GM19372 (cell line): Measurements from ENCODE around the gene RAB13.
"Not testable (repeated sequence)": the region's sequence is repeated elsewhere in the genome, so short reads cannot be mapped to it uniquely, and the experiment has no call there.

Source experiments
- ATAC-seq: cut with Tn5 transposase; IDR thresholded peaks from one replicate; pipeline ENCODE4 v1.9.1; 2021; ENCODE audit warnings: mild to moderate bottlenecking, low read depth, moderate library complexity; ENCODE audit not compliant: unreplicated experiment

RAB13 gene

DNA sequence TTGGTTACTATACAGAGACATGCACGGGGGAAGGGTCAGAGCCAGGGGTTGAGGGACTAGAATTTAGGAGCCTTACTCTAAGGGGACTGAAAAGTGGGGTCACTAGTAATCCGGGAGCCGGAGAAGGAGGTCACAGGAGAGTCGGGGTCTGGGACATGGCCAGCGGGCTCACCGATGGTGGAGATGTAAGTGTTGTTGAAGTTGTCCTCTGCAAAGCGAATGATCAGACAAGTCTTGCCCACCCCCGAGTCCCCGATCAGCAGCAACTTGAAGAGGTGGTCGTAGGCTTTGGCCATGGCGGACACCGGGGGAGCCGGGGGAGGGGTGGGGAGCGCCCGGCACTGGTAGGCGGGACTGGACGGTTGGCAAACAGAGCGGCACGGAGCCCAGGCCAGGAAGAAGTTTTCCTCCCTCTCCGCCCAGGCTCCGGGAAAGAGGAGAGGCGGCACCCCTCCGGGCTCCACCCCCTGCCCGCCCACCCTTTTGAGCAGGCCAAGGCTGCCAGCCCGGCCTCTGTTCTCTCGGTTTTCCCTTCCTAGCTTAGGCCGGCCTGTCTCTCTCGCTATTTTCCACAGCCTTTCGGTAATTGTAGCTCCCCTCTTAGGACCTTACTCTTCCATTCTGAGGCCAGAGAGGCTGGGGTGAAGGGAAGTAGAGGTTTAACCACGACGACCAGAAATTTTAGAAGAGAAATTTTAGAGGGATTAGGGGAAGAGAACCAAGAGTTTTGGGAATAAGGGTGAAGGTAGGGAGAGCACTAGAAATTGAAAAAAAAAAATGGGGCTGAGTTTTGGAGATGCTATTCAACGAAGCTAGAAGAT, at the start of gene RAB13:
RAB13 (minus strand) TSS at position 399 of the 821 bp plus-strand sequence; CDS start at position 296, 103 bp downstream.
- ATAC-seq = no peak

DNA sequence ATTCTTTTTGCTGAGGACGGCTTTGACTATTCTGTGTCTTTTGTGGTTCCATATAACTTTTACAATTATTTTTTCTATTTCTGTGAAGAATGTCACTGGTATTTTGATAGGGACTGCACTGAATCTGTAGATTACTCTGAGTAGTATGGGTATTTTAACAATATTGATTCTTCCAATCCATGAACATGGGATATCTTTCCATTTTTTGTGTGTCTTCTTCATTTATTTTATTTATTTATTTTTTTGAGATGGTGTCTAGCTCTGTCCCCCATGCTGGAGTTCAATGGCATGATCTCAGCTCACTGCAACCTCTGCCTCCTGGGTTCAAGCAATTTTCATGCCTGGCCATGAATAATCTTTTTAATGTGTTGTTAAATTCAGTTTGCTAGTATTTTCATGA, 47.6 kb upstream of the RAB13 start:
- ATAC-seq = not testable (repeated sequence)

DNA sequence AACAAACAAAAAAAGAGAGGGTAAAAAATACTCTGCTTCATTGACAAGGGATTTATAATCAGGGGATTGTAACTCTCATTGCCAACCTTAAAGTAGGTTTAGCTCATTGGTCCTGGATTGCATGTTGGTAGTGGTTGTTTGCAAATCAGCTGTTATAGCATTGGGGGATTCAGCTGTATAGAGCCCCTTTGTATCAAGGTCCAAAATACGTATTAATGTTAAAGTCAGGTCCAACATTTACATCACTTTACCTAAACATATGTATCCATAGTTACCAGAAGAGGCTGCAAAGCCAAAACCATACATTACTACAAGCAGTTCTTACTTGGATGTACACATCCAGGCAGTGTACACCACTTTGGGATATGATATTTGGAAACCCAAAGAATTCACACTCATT, 33.8 kb upstream of the RAB13 start:
- ATAC-seq = no peak

DNA sequence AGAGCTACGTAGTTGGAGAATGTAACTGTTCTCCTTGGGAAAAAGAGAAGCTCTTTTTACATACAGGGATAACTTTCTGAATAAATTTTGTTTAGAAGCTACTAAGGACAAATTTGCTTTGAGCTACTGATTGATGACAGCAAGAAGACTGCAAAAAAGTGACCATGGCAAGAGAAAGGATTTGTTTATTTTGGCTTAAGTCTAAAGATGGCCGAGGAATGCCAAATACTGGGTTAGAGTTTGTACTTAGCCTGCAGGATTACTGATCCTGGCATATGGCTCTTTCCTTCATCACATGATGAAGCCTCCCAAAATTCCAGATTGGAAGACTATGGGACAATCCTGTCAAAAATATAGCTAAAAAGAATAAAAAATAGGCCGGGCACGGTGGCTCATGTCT, 33.1 kb upstream of the RAB13 start:
- ATAC-seq = no peak

DNA sequence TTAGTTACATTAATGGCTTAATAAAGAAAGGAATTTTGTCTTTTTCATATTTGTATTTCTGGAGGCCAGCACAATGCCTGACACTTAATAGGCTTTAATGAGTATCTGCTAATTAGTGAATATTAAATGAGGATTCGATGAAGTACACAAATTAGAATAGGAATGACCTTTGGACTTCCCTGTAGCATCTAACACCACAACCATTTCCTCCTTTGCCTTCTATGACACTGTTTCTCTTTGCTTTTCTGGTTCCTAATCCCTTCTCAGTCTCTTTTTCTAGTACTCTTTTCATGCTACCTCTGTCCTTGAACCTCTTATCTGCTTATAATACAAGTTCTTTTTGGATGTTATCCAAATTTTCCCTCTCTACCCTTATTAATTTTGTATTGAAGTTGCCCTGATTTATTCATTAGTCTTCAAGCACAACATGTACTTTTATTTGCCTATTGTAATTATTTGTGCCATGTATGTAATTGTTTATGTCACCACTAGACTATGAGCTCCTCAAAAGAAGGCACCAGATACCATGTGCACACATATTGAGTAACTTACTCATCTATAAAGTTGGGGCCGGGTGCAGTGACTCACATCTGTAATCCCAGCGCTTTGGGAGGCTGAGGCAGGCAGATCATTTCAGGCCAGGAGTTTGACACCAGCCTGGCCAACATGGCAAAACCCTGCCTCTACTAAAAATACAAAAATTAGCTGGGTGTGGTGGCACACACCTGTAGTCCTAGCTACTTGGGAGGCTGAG, 28.2 kb upstream of the RAB13 start:
- ATAC-seq = no peak

DNA sequence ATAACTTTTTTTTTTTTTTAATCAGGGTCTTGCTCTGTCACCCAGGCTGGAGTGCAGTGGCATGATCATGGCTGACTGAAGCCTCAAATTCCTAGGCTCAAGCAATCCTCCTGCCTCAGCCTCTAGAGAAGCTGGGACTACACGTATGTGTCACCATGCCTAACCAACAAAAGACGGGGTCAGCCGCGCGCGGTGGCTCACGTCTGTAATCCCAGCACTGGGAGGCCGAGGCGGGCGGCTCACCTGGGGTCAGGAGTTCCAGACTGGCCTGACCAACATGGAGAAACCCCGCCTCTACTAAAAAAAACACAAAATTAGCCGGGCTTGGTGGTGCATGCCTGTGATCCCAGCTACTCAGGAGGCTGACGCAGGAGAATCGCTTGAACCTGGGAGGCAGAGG, 26.4 kb upstream of the RAB13 start:
- not testable (repeated sequence) for ATAC-seq

DNA sequence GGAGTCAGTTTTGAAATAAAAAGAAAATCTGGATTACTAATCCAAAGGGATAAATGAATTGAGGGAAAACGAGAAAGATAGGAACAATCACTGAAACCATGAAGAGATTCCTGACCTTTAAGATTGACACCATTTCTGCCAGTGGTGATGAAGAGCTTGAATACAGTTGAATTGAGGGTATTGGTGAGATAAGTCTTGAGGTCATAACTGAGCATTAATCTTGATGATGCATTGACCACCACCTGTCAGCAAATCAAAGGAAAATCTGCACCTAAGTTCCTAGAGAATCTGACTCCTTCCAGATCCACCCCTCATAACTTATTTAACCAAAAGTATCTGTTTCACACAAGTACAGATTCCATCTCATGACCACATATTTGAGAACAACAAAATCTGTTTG, 26.0 kb upstream of the RAB13 start:
- no peak for ATAC-seq

DNA sequence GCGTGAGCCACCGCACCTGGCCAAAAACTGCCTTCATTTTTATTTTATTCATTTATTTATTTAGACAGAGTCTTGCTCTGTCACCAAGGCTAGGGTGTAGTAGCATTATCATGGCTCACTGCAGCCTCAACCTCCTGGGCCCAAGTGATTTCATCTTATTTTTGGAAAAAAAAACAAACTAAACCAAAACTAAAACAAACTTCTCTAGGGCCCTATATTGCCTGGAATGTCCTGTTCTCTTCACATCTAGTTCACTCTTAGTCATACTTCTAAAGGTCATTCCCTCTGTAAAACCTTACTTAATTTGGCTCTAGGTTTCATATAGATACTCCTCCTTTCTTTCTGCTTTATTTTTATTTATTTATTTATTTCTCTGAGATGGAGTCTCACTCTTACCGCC, 20.0 kb upstream of the RAB13 start:
- ATAC-seq = no peak

DNA sequence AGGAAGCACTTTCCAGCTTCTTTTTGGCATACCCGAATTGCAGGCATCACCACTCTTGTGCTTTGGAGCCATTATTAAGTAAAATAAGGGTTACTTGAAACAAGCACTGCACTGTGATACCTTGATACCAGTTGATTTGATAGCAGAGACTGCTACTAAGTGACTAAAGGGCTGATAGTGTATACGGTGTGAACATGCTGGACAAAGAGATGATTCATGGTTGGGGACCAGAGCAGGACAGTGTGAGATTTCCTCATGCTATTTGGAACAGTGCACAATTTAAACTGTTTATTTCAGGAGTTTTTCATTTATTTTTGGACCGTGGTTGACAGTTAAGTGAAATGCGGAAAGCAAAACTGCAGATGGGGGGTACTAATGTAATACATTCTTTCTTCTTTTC, 14.3 kb upstream of the RAB13 start:
- ATAC-seq = no peak

DNA sequence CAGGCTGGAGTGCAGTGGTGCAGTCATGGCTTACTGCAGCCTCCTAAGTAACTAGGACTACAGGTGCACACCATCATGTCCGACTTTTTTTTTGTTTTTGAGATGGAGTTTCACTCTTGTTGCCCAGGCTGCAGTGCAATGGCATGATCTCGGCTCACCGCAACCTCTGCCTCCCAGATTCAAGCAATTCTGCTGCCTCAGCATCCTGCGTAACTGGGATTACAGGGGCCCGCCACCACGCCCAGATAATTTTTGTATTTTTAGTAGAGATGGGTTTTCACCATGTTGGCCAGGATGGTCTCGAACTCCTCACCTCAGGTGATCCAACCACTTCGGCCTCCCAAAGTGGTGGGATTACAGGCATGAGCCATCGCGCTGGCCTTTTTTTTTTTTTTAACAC, 10.7 kb upstream of the RAB13 start:
- ATAC-seq = not testable (repeated sequence)

DNA sequence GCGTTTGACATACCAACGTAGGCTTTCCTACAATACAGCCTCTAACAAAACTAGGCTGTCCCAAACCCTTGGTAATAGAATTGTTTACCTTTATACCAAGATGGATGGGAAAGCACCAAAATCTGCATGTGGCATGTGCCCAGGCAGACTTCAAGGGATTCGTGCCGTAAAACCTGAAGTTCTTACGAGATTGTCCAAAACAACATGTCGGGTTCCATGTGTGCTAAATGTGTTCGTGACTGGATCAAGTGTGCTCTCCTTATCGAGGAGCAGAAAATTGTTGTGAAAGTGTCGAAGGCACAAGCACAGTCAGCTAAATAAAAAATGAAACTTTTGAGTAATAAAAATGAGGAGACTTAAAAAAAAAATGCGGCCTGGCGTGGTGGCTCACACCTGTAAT, 9.5 kb upstream of the RAB13 start:
- ATAC-seq = no peak

DNA sequence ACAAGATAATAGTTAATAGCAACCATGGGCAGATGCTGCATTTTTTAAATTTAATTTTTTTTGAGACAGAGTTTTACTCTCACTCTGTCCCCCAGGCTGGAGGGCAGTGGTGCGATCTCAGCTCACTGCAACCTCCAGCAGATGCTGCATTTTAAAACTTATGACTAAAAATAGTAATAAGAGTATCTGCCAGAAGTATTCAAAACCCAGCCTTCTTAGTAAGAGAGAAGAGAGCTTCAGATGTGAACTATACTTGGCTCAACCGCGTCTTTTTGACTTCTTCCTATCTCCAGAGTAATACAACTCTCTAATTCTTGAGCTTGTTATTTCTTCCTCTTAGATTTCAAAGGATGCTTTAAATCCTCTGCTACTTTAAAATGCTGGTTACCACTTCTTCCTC, 9.1 kb upstream of the RAB13 start:
- no peak for ATAC-seq

DNA sequence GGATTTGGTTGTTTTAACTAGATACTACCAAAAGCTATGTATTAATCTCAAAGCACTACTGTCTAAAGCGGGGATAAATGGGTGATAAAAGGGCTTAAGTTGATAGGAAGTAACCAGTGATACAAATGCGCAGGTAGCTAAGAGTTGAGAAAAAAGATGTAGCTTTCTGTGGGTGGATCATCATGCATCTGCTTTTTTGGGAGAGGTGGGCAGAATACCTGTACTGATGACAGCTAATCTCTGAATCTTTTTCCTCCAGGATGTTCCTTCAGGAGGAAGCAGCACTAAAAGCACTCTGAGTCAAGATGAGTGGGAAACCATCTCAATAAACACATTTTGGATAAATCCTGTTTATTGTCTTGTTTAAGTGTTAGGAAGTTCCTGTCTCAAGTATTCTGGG, 5.7 kb upstream of the RAB13 start:
- ATAC-seq = no peak

DNA sequence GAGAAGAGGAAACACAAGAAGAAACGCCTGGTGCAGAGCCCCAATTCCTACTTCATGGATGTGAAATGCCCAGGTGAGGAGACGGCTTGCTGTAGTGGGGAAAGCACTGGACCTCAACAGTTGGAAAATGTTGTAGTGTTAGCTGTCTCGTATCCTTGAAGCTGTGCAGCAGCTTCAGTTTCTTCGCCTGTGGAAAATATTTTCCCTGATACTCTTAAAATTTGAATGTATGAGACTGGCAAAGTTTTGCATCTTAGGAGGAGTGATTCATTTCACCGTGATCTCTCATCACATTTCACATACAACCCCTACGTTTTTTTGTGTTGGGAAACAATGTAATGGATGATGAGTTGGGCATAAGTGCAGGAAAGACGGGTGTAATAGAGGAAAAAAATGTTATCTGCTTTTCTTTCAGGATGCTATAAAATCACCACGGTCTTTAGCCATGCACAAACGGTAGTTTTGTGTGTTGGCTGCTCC, 5.1 kb upstream of the RAB13 start:
- no peak for ATAC-seq

DNA sequence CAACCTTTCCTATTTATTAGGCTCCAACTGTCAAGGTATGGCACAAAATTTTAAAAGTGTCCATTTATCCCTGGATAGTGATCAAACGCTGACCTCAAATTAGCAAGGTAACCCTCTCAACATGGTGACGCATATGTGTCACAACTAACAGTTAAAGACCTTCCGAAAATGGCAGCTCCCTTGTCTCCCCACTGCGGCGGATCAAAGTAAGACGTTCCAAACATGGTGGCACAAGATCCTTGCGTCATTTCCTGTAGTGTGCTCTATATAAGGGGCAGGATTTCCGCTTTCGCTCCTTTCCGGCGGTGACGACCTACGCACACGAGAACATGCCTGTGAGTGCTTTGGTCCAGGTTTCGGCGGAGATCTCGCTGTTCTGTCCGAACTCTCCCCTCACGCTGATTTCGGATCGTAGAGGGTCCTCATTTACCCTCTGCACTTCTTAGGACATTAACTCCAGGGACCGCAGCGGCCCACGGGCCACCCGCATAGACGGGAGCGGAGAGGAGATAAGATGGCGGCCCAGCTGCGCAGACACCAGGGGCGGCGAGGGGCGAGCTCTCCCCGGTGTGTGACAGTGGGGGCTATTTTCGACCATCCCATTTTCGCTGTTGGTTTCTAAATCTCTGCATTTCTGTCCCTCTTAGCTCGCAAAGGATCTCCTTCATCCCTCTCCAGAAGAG, 4.5 kb upstream of the RAB13 start, which contains the start of gene RPS27:
RPS27 (plus strand) TSS at position 295 of the 683 bp plus-strand sequence; CDS start at position 330, 35 bp downstream.
- ATAC-seq = peak; percentile 67

DNA sequence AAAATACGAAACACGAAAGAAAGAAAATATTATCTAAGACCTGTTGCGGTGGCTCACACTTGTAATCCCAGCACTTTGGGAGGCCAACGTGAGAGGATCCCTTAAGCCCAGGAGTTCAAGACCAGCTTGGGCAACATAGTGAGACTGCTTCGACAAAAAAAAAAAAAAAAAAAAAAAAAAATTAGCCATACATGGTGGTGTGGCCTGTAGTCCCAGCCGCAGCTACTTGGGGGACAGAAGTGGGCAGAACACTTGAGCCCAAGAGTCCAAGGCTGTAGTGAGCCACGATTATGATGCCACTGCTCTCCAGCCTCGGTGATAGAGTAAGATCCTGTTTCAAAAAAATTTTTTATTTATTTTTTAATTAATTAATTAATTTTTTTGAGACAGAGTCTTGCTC, 1.5 kb upstream of the RAB13 start:
- no peak for ATAC-seq

DNA sequence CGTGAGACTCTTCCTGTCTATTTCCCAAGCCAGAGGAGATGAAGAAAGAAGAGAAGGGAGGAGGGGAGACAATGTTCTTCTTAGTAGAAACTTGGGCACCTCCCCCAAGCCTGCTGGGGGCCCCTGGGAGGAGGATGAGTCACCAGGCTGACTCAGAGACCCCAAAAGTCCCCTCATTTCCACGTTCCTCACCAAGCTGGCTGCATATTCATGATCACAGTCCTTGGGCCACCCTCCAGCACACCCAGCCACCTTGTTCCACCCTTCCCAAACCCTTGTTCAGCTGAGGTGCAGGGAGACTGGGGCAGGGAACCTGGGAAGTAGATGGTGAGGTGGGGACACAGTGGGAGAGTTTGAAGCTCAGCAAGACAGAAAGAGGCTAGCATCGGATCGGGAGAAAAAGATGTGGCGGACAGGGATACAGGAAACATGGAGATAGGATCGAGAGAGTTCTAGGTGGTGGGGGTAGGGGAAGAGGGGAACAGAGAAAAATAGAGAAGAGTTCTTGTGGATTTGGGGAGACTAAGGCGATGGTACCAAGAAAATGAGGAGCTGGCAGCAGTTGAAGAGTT, 712 bp downstream of the RAB13 start:
- ATAC-seq = no peak

DNA sequence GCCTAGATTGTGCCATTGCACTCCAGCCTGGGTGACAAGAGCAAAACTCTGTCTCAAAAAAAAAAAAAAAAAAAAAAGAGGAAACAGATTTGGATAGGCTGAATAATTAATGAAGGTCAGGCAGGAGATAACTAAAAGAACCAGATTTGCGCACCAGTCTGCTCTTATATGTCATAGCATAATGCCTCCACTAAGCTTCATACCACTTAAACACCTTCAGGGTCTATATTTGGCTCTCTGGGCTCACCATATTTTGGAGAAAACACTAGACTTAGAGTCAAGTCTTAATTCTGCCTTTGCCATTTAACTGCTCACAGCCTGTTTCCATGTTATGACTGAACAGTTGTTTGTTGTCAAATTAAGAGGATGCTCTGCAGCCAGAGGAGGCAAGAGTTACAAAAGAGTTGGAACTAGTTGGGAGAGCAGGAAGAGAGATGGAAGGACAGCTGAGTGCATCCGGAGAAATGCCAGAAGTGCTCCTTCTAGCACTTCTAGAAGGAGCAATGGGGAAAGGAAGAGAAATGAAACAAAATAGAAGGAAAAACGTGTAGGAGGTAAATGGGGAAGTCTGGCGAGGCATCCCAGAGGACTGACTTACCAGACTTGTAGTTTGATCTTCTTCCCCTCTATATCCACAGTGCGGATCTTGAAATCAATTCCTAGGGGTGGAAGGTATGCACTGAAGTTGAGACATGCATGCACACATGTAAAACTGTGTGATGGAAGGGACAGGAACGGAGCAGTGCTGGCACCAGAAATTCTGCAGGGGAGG, 1.8 kb downstream of the RAB13 start:
- ATAC-seq = no peak

DNA sequence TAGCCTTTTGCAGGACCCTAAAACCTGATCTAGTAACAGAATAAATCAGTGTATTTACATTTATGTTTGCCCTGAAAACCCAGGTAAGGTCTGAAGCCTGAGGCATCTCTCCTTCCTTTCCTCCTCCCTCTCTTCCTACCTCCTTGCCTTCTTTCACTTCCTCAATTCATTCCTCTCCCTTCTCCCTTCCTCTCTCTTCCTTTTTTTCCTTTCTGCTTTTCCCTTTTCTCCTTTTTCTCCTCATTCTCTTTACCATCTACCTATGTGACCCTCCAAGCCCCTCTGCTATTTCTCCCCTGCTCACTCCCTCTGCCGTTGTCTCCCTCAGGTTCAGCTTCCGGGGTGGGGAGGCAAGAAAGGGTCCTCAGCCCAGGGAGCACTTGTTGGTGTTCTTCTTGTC, 4.4 kb downstream of the RAB13 start:
- not testable (repeated sequence) for ATAC-seq

DNA sequence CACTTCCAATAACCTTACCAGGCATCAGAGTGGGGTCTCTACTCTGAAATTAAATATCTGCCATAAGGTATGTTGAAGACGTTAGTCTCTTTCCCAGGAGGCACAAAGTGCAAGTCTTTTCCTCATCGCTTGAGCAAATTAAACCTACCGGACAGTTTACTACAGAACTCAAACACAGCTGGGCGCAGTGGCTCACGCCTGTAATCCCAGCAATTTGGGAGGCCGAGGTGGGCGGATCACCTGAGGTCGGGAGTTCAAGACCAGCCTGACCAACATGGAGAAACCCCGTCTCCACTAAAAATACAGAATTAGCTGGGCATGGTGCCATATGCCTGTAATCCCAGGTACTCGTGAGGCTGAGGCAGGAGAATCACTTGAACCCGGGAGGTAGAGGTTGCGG, 7.0 kb downstream of the RAB13 start:
- not testable (repeated sequence) for ATAC-seq
